Activated T-helper 9 cell treated with anti-CD3 and anti-CD28 coated beads, Interleukin-2, amount 50 U/mL, for 16 hours (primary cell): Measurements from ENCODE around the gene LRCH4.

Experiments used
- DNase-seq: peaks from one replicate; pipeline ENCODE4 v3.0.0-alpha.2; 2020; ENCODE audit warnings: low read depth

Gene LRCH4

DNA sequence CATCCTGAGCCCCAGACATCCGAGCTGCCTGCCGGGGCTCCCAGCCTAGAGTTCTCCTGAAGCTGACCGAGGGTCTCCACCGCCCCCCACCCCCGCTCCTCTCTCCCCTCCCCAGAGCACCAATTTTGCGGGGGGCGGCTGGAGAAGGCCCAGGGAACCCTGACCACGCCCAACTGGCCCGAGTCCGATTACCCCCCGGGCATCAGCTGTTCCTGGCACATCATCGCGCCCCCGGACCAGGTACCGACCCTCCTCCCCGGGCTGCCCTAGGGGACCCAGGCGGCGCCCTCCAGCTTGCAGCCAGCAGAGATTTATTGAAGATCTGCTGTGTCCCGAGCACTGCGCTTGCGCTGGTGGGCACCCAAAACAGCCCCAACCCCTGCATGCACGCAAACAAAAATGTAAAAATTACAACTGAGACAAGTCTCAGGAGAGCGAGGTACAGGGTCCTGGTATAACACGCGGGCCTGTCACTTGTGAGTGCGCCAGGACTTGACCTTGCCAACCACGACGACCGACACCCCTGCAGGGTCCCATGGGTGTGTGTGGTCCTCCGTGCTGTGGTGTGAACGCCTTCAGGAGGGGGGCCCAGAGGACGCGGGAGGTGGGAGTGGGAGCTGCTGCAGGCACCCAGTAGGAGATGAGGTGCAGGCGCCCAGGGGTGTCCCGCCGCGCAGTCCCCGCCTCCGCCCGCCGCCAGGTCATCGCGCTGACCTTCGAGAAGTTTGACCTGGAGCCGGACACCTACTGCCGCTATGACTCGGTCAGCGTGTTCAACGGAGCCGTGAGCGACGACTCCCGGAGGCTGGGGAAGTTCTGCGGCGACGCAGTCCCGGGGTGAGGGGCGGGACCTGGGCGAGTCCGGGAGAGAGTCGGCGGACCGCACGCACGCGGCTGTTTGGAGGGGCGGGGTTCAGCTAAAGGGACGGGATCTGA, 19.3 kb upstream of the LRCH4 start:
- peak; percentile 24 for DNase-seq

DNA sequence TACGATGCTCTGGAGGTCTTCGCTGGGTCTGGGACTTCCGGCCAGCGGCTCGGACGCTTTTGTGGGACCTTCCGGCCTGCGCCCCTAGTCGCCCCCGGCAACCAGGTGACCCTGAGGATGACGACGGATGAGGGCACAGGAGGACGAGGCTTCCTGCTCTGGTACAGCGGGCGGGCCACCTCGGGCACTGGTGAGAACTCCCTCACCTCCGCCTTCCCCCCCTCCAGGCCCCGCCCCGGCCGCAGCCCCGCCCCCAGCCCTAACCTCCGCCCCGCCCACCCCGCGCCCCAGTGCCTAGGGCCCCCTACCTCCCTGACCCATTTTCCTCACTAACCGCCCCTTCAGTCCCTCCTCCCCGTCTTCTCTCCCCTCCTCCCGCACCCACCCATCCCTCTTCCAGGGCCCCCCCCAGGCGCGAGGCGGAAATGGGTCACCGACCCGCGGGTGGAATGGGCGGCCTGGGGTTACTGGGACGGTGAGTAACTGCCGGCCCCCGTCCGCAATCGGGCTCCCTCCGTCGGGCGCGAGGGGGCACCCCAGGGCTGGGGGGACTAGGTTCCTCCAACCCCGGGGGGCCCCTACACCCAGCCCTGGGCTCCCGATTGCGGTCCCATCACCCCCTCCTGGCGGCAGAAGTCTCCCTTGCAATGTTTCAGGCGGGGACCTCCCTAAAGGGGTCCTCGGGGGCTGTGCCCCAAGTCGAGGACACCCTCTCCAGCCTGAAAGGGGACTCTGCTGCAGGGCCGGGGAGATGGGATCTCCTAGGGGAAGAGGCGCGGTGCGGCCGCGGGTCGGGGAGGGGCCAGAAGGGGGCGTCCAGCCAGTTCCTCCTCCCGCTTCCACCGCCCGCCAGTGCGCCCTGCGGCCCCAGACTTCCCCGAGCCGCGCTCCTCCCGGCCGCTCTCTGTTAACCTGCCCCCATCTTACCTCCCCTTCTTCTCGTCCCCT, 18.4 kb upstream of the LRCH4 start:
- peak; percentile 68 for DNase-seq

GRCh38 chr7:100603726-100604027, 17.7 kb upstream of the LRCH4 start:
- DNase-seq: no peak

DNA sequence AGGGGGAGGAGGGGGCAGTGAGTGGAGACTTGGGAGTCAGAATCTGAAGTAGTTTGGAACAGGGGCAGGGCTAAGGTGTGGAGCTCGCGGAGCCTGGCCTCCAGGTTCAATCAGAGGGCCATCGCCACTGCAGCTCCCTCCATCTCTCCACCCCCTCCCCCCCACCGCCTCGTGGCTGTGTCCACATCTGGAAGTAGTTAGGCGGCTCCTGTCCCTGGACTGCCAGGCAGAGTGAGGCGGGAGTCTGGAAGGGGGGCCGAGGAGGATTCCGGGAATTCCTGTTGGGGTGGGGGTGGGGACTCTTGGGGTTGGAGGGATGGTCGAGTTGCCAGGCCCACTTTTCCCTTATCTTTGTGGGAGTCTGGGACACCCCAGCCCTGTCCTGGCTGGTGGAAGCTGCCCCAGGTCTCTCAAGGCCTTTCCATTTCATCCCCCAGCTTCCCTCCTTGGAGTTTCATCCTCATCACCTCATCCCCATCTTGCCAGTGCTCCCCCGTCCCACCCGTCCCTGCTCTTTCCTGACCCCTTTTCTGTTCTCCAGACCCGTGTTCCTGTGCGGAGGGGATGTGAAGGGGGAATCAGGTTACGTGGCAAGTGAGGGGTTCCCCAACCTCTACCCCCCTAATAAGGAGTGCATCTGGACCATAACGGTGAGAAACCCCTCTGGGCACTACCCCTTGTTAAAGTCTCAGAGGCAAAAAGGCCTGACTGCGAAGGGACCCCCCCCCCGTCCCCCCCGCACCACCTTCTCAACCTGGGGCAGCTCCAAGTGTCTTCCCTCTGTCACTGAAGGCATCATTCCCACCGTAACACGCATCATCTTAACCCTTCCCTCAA, 17.2 kb upstream of the LRCH4 start:
- DNase-seq: no peak

- no peak for DNase-seq
Measured at GRCh38 chr7:100600730-100601038, 14.8 kb upstream of the LRCH4 start.

- no peak for DNase-seq
Measured at GRCh38 chr7:100599911-100600729, 14.2 kb upstream of the LRCH4 start.

- no peak for DNase-seq
Measured at GRCh38 chr7:100598425-100598824, 12.5 kb upstream of the LRCH4 start.

- DNase-seq: no peak
Measured at GRCh38 chr7:100595188-100595587, 9.3 kb upstream of the LRCH4 start.

DNA sequence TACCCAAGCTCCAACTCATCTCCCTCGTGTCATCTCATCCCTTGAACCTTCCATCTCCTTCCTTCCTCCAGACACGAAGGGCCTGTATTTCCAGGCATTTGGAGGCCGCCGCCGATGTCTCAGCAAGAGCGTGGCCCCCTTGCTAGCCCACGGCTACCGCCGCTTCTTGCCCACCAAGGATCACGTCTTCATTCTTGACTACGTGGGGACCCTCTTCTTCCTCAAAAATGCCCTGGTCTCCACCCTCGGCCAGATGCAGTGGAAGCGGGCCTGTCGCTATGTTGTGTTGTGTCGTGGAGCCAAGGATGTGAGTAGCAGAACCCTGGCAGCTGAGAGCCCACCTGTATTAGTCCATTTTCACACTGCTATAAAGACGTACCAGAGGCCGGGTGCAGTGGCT, 5.7 kb upstream of the LRCH4 start:
- no peak for DNase-seq

DNA sequence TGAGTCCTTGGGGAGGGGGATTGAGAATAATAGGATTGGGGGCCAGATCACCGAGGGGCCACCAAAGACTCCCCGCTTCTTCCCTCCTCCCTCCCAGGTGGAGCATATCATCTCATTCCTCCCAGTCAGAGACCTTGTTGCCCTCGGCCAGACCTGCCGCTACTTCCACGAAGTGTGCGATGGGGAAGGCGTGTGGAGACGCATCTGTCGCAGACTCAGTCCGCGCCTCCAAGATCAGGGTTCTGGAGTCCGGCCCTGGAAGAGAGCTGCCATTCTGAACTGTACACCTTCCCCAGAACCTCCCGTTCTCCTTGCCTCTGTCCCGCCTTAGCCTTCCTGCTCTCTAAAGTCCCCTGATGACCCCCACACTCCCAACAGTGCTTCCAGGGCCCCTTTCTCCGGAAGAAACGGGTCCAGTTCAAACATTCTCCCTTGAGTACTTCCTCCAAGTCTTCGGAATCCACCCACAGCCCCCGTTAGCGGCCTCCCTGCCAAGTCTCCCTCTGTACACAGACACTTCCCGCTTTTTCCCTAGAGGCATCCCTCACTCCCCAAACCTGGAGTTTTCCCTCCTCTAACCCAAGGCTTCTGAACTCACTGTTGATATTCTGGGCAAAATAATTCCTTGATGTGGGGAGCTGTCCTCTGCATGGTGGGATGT, 4.3 kb upstream of the LRCH4 start:
- no peak for DNase-seq

- DNase-seq: no peak
Measured at GRCh38 chr7:100589341-100589947, 3.5 kb upstream of the LRCH4 start.

GRCh38 chr7:100588438-100588837, 2.5 kb upstream of the LRCH4 start:
- no peak for DNase-seq

- peak; percentile 99 for DNase-seq
Measured at GRCh38 chr7:100586266-100587025, 517 bp upstream of the LRCH4 start, which contains the start of gene FBXO24. Gene FBXO24 (plus strand): TSS chr7:100586328. CDS start chr7:100586626, 298 bp downstream.

- no peak for DNase-seq
Measured at GRCh38 chr7:100584683-100585510, 1.0 kb downstream of the LRCH4 start.

DNA sequence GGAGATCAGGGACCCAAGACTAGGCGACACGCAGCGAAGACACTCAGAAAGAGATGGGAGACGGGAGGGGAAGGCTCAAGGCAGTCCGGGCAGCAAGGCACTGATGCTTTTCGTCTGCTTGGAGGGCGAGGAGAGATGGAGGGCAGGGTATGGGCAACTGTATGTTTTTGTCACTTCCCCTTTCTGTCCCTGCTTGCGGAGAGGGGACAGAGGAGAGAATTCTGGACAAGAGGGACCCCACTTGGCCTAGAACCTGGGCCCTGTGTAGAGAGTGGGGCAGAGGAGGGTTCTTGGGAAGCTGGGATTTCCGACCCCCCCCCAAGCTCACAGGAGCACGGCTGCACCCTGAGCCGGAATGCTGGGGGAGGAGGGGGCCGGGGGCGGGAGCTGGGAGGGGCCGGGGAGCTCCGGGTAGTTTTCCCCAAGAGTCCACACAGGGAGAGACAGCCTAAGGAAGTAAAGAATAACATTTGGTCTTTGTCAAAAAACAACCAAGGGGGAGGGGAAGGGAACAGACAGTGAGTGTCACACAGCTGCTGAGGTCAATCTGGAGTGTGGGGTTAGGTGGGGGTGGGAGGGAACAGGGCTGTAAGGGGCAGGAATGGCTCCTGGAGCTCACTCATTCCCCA, 1.8 kb downstream of the LRCH4 start:
- no peak for DNase-seq

- peak; percentile 43 for DNase-seq
Measured at GRCh38 chr7:100583132-100584053, 2.5 kb downstream of the LRCH4 start.

DNA sequence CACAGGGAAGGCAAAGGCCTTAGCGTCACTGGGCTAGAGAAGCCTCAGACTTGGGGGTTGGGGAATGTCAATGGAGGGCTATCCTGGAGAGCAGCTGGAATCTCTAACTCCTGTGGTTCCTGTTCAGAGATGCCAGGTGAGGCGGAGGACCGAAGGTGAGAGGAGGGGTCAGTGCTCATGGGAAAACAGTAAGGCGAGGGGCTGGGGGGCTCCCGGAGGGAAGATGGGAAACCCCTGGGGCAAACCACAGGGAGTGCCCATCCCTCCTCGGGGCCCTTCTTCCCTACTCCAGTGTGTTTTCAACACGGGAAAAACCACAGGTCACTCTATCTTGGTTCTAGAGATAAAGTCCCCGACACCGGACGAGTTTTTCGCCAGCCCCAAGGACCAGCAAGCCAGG, 3.3 kb downstream of the LRCH4 start:
- no peak for DNase-seq
